Measurements from ENCODE around the gene RPS14. TPM values are rescaled to one million over a fixed set of nuclear protein-coding genes. Genes with fewer than 3 reads are reported as not detected.
A peak's percentile ranks its signal among the peaks of the same experiment; 100 is the strongest.

The RPS14 gene
- total and polyA plus RNA-seq, 2 of the 8 experiments (the other 6 are each of a cell fraction or from before 2014, with no cell fraction given) = 2,548 to 6,423 TPM

GRCh38 chr5:150440948-150441812 is 8.4 kb downstream of the RPS14 start:
- no peak overlapping the region for H2BK15ac ChIP-seq (ENCODE audit: low read length)
- DNase-seq (ENCODE audit: low read depth in 1 of 2, low spot score in 2 of 2) (no peak), FAIRE-seq (no peak)
- no peaks in the 10 kb centered on the region for H3K9me3 ChIP-seq (ENCODE audit: insufficient read depth in 2 of 2, low read depth in 1 of 2, low read length in 1 of 2)
- TF ChIP-seq POLR2A (IDR thresholded peaks at IDR 0.05; ENCODE audit: control extremely low read depth in 1 of 2, low read depth in 2 of 2, low read length in 2 of 2) (no peak), SIRT6 (IDR thresholded peaks at IDR 0.05; ENCODE audit: low read length) (no peak), BRCA1 (IDR thresholded peaks at IDR 0.05; ENCODE audit: low read depth, low read length) (no peak), ATF2 (IDR thresholded peaks at IDR 0.05; ENCODE audit: low read length) (no peak), EZH2 (IDR thresholded peaks at IDR 0.05; ENCODE audit: low read depth, low read length, severe bottlenecking) (no peak), TBP (IDR thresholded peaks at IDR 0.05; ENCODE audit: low read depth, low read length) (no peak), SP2 (IDR thresholded peaks at IDR 0.05; ENCODE audit: low read length) (no peak), HDAC6 (IDR thresholded peaks at IDR 0.05; ENCODE audit: low read depth, low read length) (no peak)
- peak overlapping the region in 1 of 2 experiments; percentile 19; a peak in 2 of 4 replicates for H3K4me2 ChIP-seq (ENCODE audit: insufficient read depth in 1 of 2, low read depth in 2 of 2, low read length in 2 of 2)
- no peak overlapping the region for H3K14ac ChIP-seq (ENCODE audit: insufficient read length)
- no peak overlapping the region for H3K9ac ChIP-seq (replicated peaks in 1 of 4; ENCODE audit: extremely low read depth in 1 of 4, low read depth in 3 of 4, low read length in 3 of 4)
- H3K4me3 ChIP-seq (ENCODE audit: extremely low read depth in 1 of 4, insufficient read depth in 2 of 4, low read depth in 3 of 4, low read length in 4 of 4) = no peak overlapping the region
- H3K27me3 ChIP-seq (replicated peaks in 1 of 4; ENCODE audit: control insufficient read depth in 3 of 4, extremely low read depth in 1 of 4, insufficient read depth in 3 of 4, low read length in 3 of 4) = no peaks in the 10 kb centered on the region
- peaks cover 26 to 32% (median 29%) of the 10 kb centered on the region in 4 experiments for H3K36me3 ChIP-seq (ENCODE audit: control insufficient read depth in 2 of 4, insufficient read depth in 4 of 4, low read length in 3 of 4)
- H2AFZ ChIP-seq (ENCODE audit: low read length) = no peak overlapping the region
- H4K5ac ChIP-seq (ENCODE audit: insufficient read length, low read depth, low read length) = no peak overlapping the region
- no peak overlapping the region for H2BK120ac ChIP-seq (replicated peaks; ENCODE audit: low read depth, low read length)
- no peak overlapping the region for H2BK12ac ChIP-seq (ENCODE audit: low read depth, low read length)
- peaks cover 0 to 2% of the 10 kb centered on the region in 2 experiments; a peak in 1 of 4 replicates for H3K79me2 ChIP-seq (ENCODE audit: control insufficient read depth in 1 of 2, insufficient read depth in 2 of 2, low read length in 2 of 2)
- ChIA-PET CTCF (ENCODE audit: partially characterized antibody) (interaction anchor here (0.6 to 14.1 kb wide), 5 partner anchors 8 to 219 kb away, joined by 3 to 245 read pairs (median 3); partner anchors contain the start of gene RPS14), POLR2A (ENCODE audit: partially characterized antibody) (interaction anchor here (0.6 to 7.7 kb wide), 16 partner anchors 9 to 341 kb away, joined by 3 to 70 read pairs (median 4); partner anchors contain the start of genes CD74 and RPS14)
- 77% methylated on average over 12 of the region's 12 CpGs; no CpG with 5 or more reads in 1 of the 2 experiments for WGBS, 2 experiments (ENCODE audit: extremely low coverage in 1 of 2, insufficient coverage in 1 of 2, insufficient read length in 1 of 2, insufficient replicate concordance in 2 of 2, low coverage in 1 of 2, low lambda C conversion rate in 2 of 2, missing lambda C conversion rate in 1 of 2)
- H3K23me2 ChIP-seq (ENCODE audit: low read depth, low read length) = no peaks in the 10 kb centered on the region
- H2BK20ac ChIP-seq (ENCODE audit: low read length) = no peak overlapping the region
- H3K18ac ChIP-seq (ENCODE audit: extremely low read depth, low read length) = no peak overlapping the region
- no peak overlapping the region; the same call in 1 of the 2 replicates for H2BK5ac ChIP-seq (ENCODE audit: low read depth, low read length)
- no peak overlapping the region for H3K4ac ChIP-seq (replicated peaks; ENCODE audit: insufficient read length, low read depth, low read length)
- no peak overlapping the region for H4K91ac ChIP-seq (replicated peaks; ENCODE audit: insufficient read length, low read length)
- H4K20me1 ChIP-seq (replicated peaks in 1 of 2; ENCODE audit: control insufficient read depth in 1 of 2, insufficient read depth in 2 of 2, low read length in 2 of 2) = peaks cover 7 to 15% of the 10 kb centered on the region in 2 experiments
- no peak overlapping the region for H3K56ac ChIP-seq (replicated peaks; ENCODE audit: insufficient read length, low read depth, low read length)
- peaks cover 0 to 3% (median 1%) of the 10 kb centered on the region in 4 experiments; a peak in 4 of 7 replicates for H3K4me1 ChIP-seq (replicated peaks in 1 of 4; ENCODE audit: control insufficient read depth in 3 of 4, insufficient read depth in 4 of 4, low read length in 3 of 4)
- H3K79me1 ChIP-seq (ENCODE audit: low read depth, low read length) = no peaks in the 10 kb centered on the region
- peak overlapping the region; percentile 8; the same call in 1 of the 2 replicates for H3K27ac ChIP-seq (ENCODE audit: low read depth, low read length)
- no peak overlapping the region for H2AK5ac ChIP-seq (ENCODE audit: low read depth, low read length)
- H3K23ac ChIP-seq (ENCODE audit: insufficient read length) = no peak overlapping the region
- H4K8ac ChIP-seq (ENCODE audit: extremely low read depth, insufficient read depth, low read length) = peak overlapping the region; percentile 39; the same call in 1 of the 2 replicates
